WI38 (cell line): ENCODE measurements around the gene TOP1.

Experiments used
- H3K4me3 ChIP-seq: 2 replicates; pipeline ENCODE4 v1.5.1; 2011; ENCODE audit warnings: low read depth, mild to moderate bottlenecking, control low read depth, low read length
- CTCF ChIP-seq: IDR thresholded peaks from 2 replicates; pipeline ENCODE4 v1.5.1; 2012; ENCODE audit warnings: low read depth, mild to moderate bottlenecking, control low read depth, low read length

Gene TOP1

GRCh38 chr20:40997116-40997515 is 31.5 kb upstream of the TOP1 start:
- no peak overlapping the region for H3K4me3 ChIP-seq
- no peak for TF ChIP-seq CTCF

- TF ChIP-seq CTCF = no peak
- H3K4me3 ChIP-seq = no peak overlapping the region
Measured at GRCh38 chr20:40999841-41000240, 28.8 kb upstream of the TOP1 start.

GRCh38 chr20:41000628-41001027 is 28.0 kb upstream of the TOP1 start:
- TF ChIP-seq CTCF = no peak
- H3K4me3 ChIP-seq = no peak overlapping the region

- no peak for TF ChIP-seq CTCF
- H3K4me3 ChIP-seq = no peak overlapping the region
Measured at GRCh38 chr20:41001497-41001896, 27.1 kb upstream of the TOP1 start.

- no peak for TF ChIP-seq CTCF
- H3K4me3 ChIP-seq = peak overlapping the region; percentile 47
Measured at GRCh38 chr20:41002842-41003142, 25.8 kb upstream of the TOP1 start.

GRCh38 chr20:41003143-41003935 is 25.3 kb upstream of the TOP1 start:
- peak overlapping the region; percentile 75 for H3K4me3 ChIP-seq
- TF ChIP-seq CTCF = no peak

- peak overlapping the region; percentile 75 for H3K4me3 ChIP-seq
Measured at GRCh38 chr20:41003936-41004294, 24.7 kb upstream of the TOP1 start.
